ENCODE results near the gene RFLNA. TPM values are rescaled to one million over a fixed set of nuclear protein-coding genes. Genes with fewer than 3 reads are reported as not detected.

RFLNA gene
- total RNA-seq, 4 donors from 2014 or later, result 11.4 to 19.4 (median 17.0) TPM

GRCh38 chr12:124363353-124363965 is 68.6 kb downstream of the RFLNA start:
- peak overlapping the region in 3 of 4 donors; percentile 47 to 91 (median 50) for H3K27ac ChIP-seq
- no peak for DNase-seq (ENCODE audit: low spot score in 2 of 2)
- no peak overlapping the region for H3K4me3 ChIP-seq
- H3K9me3 ChIP-seq, result no peaks in the 10 kb centered on the region
- 61 to 63% methylated on average over 22 of the region's 23 CpGs for WGBS, 2 donors
- peaks cover 0 to 60% (median 0%) of the 10 kb centered on the region in 3 donors for H3K36me3 ChIP-seq
- no peaks in the 10 kb centered on the region for H3K27me3 ChIP-seq
- peaks cover 0 to 97% (median 42%) of the 10 kb centered on the region in 4 donors for H3K4me1 ChIP-seq
- no peak for TF ChIP-seq EP300 (IDR thresholded peaks at IDR 0.05)
- no peak for TF ChIP-seq POLR2A (IDR thresholded peaks at IDR 0.05)
- TF ChIP-seq CTCF (IDR thresholded peaks at IDR 0.05), result no peak

GRCh38 chr12:124364543-124364942 is 69.7 kb downstream of the RFLNA start:
- TF ChIP-seq CTCF (IDR thresholded peaks at IDR 0.05), result no peak
- no peak for TF ChIP-seq EP300 (IDR thresholded peaks at IDR 0.05)
- no peak for TF ChIP-seq POLR2A (IDR thresholded peaks at IDR 0.05)
- 83 to 92% methylated on average over 8 to 10 of the region's 11 CpGs for WGBS, 2 donors
- no peak for DNase-seq (ENCODE audit: low spot score in 2 of 2)
- no peaks in the 10 kb centered on the region for H3K27me3 ChIP-seq
- no peak overlapping the region for H3K4me3 ChIP-seq
- peak overlapping the region in 3 of 4 donors; percentile 50 to 97 (median 91) for H3K27ac ChIP-seq
- H3K9me3 ChIP-seq, result no peaks in the 10 kb centered on the region
- H3K4me1 ChIP-seq, result peaks cover 0 to 97% (median 42%) of the 10 kb centered on the region in 4 donors
- peaks cover 0 to 49% (median 0%) of the 10 kb centered on the region in 3 donors for H3K36me3 ChIP-seq

Small RNAs within 50 kb of the gene (small RNA-seq; reads per million reads assigned to genes)
- not detected for gene MIR6880

Measured in tibial nerve (tissue), 4 donors.